DMS79 (cell line): Measurements from ENCODE around the gene CFP.
A peak's percentile ranks its signal among the peaks of the same experiment; 100 is the strongest.
"Not testable (repeated sequence)": the region's sequence is repeated elsewhere in the genome, so short reads cannot be mapped to it uniquely, and the experiment has no call there.

Experiments
- DNase-seq: peaks from one replicate; lab custom pipeline; 2025; lab: John Stamatoyannopoulos, UW

The CFP gene

DNA sequence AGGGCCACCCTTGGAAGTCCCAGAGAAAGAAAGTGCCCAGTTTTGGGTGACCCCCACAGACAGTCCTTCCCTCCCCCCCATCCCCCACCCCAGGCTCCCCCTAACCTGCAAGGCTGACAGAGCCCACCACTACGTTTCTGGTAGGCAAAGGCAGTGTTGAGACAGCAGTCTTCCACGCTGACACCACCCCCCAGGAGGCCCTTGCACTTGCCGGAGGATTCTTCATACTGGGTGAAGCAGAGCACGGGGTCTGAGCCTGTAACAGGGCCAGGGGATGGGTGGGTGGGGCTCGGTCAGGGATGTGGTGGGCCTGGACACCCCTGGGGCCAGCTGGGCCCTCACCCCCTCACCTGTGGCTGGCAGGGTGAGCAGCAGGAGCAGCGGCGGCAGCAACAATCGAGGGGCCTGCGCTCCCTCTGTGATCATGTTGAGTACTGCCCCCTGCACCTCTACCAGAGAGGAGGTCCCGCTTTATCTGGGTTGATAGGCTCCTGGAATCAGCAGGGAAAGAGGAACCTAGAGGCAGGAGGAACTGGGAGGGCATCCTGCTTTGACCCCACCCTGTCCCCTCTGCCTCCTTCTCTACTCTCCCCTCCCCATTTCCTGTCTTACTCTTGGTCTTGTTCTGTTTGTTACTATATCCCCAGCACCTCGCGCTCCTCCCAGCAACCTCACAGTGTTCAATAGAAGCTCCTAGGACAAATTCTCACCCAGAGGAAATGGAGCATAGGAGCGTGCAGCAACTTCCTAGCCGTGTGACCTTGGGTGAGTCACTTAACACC is at the start of gene CFP:
Gene CFP, minus strand, starts transcription at position 512 of the 782 bp plus-strand sequence. Its CDS starts 86 bp downstream, at position 426.
- no peak for DNase-seq

DNA sequence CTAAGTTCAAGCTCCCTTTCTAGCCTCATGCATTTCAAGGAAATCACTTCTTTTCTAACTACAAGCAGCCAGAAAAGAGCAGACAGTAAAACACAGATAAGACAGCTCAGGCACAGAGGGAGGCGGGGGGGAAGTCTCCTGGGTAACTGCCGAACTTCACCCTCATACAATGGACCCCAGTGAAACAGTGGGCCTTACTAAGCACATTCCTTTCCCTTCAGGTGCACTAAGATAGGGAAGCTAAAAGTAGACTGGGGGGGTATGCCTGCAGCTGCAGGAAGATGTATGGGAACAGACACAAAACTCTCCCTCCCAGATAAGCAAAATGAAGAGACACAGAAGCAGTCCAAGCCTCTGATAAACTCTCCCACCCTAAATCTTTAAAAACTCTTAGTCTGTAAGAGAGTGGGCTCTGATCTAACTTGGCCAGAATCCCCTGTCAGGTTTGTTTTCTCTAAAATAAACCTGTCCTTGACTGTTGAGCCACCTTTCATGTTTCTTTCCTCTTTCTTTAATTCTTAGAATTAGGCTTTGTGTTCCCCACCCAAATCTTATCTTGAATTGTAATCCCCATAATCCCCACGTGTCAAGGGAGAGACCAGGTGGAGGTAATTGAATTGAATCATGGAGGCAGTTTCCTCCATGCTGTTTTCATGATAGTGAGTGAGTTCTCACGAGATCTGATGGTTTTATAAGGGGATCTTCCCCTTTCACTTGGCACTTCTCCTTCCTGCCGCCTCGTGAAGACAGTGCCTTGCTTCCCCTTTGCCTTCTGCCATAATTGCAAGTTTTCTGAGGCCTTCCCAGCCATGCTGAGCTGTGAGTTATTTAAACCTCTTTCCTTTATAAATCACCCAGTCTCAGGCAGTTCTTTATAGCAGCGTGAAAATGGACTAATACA is 46.5 kb upstream of the CFP start:
- DNase-seq, result not testable (repeated sequence)

GRCh38 chrX:47674776-47675175 is 45.0 kb upstream of the CFP start:
- no peak for DNase-seq

GRCh38 chrX:47665797-47666196 is 36.1 kb upstream of the CFP start:
- DNase-seq, result not testable (repeated sequence)

DNA sequence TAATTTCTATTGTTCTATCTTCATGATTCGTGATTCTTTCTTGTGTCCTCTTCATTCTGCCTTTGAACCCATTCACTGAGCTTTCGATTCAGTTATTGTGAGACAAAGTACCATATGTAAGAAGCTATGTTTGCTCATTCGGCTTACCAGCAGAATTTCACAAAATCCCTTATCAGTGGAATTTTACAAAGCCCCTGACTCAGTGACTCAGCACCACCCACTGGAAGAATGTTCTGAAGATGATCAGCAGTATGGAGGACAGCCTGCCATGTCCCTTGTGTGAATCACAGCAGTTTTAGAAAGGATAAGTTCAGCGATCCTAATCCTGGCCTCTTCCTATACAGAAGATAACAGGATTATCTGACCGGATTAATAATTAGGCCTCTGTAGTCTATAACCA is 35.0 kb upstream of the CFP start:
- DNase-seq, result no peak

- DNase-seq, result no peak
Observed at GRCh38 chrX:47662144-47662657, 32.5 kb upstream of the CFP start.

GRCh38 chrX:47661539-47661938 is 31.8 kb upstream of the CFP start:
- DNase-seq, result no peak

GRCh38 chrX:47659421-47659726 is 29.6 kb upstream of the CFP start:
- no peak for DNase-seq

DNA sequence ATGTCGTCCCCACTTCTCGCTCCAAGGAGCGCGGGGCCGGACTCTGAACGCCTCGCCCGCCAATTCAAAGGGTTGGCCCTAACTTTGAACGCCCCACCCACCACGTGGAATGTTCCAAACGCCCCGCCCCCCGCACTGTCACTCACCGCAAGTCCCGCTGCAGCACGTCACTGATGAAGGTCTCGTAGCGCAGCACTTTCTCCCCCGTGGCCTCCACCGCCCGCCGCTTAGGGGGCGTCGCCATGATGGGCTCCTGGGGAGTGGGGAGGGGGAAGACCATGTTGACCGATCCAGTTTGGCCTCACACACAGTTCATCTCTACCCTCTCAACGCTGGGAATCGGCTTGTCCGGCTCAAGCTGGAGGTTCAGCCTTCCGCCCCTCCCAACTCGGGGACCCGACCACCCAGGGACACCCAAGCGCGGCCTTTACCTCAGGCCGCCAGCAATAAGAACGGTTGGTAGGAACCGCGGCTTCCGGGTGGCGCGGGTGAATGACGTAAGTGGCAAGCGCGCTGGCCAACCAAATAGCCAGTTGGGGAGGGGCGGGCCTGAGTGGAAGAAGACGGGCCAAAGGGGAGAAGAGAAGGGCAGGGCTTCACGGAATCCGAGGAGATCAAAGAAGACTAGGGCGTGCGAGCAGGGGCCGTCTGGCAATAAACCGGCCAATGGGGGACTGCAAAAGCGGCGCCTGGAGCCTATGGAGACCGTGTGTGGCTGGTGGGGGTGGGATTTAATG is 29.1 kb upstream of the CFP start, which contains the start of gene UXT:
Gene UXT, minus strand, starts transcription at position 497 of the 737 bp plus-strand sequence. Its CDS starts 253 bp downstream, at position 244.
- peak; percentile 89 for DNase-seq

DNA sequence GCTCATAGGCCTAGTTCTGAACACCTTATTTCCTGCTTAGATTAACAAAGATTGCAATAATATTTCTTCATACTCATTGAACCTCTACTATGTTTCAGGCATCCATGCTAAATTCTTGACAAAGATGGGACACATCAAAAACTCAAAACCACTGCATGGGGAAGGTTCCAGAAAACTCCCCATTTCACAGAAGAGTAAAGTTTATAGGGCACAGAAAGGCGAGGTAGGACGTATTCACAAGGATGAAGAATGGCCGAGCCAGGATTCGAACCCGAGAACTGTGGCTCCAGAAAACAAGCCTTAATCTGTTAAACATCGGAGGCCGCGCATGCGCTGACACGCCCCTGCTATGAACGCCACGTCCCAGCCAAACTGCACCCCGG is 28.6 kb upstream of the CFP start:
- no peak for DNase-seq

DNA sequence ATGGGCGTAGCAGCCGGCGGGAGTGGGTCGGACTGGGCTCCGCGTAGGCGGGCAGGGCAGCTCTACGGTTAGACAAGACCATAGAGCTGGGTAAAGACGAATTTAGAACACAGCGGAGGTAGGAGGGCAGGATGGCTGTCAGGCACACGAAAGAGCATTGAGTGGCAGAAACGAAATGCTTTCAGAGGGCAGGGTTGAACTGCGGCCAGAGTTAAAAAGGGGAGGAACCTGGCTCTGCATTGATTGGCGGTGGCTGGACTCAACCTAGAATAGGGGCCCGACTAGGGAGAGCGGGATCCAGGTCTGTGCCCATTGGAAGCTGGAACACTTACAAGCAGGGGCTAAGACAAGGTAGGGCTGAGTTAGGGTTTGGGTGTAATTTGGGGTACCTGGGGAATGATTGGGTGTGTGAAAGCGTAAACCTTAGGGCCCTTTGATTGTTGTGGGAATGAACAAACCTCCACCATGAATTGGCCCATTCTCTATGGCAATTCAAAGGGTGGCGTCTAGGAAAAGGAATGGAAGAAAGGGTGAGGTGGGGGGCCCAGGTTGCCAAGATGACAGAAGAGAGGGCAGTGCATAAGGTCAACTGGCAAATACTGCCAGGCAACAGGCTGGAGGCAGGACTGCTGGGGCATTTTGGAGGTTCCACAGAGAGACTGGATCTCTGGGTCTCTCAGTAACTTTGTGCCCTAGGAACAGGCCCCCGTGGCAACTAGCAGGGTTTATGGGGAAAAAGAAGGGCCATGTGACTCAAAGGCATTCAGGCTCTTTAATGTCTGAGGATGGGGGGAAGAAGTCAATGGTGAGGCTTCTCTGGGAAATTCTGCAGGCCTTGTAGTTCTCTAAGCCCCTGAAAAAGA is 21.5 kb upstream of the CFP start:
- DNase-seq, result no peak

DNA sequence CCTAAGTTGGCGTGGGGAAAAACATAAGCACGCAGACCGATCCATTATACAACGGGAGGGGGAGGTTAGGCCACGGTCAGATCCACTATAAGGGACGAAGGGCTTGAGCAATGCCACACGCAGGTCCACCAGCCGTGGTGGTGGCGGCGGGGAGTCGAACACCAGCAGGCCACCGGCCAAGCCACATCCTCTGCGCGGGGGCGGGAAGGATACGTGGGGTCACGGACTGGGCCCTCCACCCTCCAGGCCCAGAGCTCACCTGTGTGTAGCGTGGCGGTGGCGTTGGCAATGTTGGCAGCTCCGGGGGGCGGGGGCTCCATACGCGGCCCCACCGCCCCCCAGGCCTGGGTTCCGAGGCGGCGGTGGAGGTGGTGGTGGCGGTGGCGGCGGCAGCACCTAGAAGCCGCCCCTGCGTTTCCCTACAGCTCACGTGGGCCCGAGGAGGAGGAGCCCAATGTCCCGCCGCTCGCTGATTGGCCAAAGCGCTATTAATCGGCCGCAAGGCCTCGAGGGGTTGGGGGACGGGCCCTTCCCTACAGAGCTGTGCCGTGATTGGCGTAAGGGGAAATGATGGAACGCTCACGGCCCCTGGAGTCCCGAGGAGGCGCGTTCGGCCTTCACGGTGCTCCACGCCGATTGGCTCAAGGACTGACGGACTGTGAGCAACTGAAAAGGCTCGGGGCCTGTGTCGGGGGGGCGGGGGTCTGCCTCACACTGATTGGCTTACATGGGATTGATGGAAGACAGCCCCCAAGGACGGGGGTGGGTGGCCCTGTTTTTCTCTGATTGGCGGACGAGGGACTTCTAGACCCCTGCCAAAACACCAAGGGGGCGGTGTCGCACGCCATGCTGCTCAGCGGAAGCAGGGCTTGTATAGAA is 20.7 kb upstream of the CFP start, which contains the start of gene ELK1:
Gene ELK1, minus strand, starts transcription at position 400 of the 879 bp plus-strand sequence. CDS start 9,122 bp downstream, outside the sequence.
- peak; percentile 94 for DNase-seq

DNA sequence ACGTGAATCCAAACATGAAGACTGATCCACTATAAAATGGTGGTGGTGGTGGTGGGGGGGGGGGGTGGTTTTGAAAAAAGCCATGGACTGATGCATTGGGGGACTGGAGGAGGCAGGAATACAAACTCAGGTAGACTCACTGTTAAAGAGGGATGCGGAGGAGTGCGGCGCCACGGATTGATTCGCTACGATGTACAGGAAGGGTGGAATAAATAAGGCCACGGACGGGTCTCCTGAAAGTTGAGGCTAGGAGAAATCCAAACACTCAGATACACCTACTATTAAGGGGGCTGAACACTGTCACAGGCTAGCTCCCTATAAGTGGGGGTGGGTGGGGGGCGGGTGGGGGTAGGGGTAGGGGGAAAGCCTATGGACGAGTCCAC is 20.0 kb upstream of the CFP start:
- no peak for DNase-seq

- DNase-seq, result no peak
Observed at GRCh38 chrX:47649271-47649670, 19.5 kb upstream of the CFP start.

GRCh38 chrX:47648376-47648775 is 18.6 kb upstream of the CFP start:
- no peak for DNase-seq

- no peak for DNase-seq
Observed at GRCh38 chrX:47646636-47647035, 16.9 kb upstream of the CFP start.

- DNase-seq, result no peak
Observed at GRCh38 chrX:47645530-47645929, 15.8 kb upstream of the CFP start.

DNA sequence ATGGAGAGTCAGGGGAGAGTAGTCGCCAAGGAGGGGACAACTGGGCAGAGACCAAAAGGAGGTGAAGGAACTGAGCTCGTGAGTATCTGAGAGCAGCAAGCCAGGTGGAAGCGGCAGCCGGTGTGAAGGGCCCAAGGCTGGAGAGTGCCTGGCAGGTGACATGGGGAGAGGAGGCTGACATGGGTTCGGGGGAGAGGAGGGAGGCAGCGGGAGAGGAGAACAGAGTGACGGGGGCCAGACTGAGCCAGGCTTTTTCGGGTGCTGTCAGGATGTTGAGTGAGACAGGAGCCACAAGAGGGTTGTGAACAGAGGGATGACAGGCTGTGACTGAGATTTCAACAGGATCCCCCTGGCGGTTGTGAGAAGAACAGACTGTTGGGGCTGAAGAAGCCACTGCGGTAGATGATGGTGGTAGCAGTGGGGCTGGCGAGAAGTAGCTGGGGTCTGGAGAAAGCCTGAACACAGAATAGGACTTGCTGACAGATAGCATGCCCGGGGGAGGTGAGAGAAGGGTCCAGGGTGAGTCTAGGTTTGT is 14.9 kb upstream of the CFP start:
- no peak for DNase-seq

GRCh38 chrX:47643926-47644325 is 14.2 kb upstream of the CFP start:
- DNase-seq, result no peak

DNA sequence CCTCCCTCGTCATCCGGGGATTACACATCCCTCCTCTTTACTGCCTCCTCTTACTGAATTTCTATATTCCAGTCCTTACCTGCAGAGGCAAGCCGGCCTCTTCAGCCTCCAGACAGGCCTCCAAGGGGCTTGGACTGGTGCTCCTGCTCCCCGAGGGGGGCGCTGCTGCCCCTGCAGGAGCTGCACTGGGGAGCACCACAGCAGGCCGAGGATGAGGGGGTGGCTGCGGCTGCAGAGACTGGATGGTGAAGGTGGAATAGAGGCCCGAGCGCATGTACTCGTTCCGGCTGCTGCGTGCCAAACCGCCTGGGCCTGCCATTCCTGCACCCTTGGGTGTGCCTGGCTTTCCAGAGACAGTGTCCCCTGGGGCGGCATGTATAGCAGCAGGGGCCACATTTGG is 9.1 kb upstream of the CFP start:
- no peak for DNase-seq
